Kidney (tissue), 14 donors: ENCODE results near the gene HAVCR1. TPM values are rescaled to one million over a fixed set of nuclear protein-coding genes. Genes with fewer than 3 reads are reported as not detected.
A peak's percentile ranks its signal among the peaks of the same experiment; 100 is the strongest.
"Not testable (repeated sequence)": the region's sequence is repeated elsewhere in the genome, so short reads cannot be mapped to it uniquely, and the experiment has no call there.

ENCODE experiments used
- DNase-seq, 5 donors: peaks; one replicate each; pipeline ENCODE4 v3.0.0-alpha.2; 2013 to 2020
- FAIRE-seq: peaks from 2 replicates; lab custom pipeline; 2012; peaks lifted over from hg19 to GRCh38; lab: Jason Lieb, UNC
- H3K27ac ChIP-seq, 2 donors: one replicate each; pipeline ENCODE4 v1.7.0; 2013; ENCODE audit warnings: low read depth in 2 of 2, low read length in 2 of 2, inconsistent platforms in 1 of 2
- H3K27me3 ChIP-seq: one replicate; pipeline ENCODE4 v1.7.1; 2013; ENCODE audit warnings: low read length, inconsistent platforms; ENCODE audit not compliant: control insufficient read depth, insufficient read depth
- H3K36me3 ChIP-seq, 3 donors: one replicate each; pipeline versions ENCODE4 v1.7.0 to v1.7.1; 2013; ENCODE audit warnings: low read length in 3 of 3, control low read depth in 1 of 3, inconsistent platforms in 1 of 3; ENCODE audit not compliant: insufficient read depth in 3 of 3, control insufficient read depth in 2 of 3
- H3K4me1 ChIP-seq, 3 donors: one replicate each; pipeline versions ENCODE4 v1.7.0 to v1.7.1; 2013; ENCODE audit warnings: low read length in 3 of 3, inconsistent platforms in 1 of 3, low read depth in 1 of 3; ENCODE audit not compliant: control insufficient read depth in 2 of 3, insufficient read depth in 2 of 3
- H3K4me3 ChIP-seq, 3 donors: one replicate each; pipeline versions ENCODE4 v1.7.0 to v1.8.1; 2013; ENCODE audit warnings: low read length in 3 of 3, control low read depth in 1 of 3, inconsistent platforms in 1 of 3
- H3K9ac ChIP-seq, 3 donors: one replicate each; pipeline versions ENCODE4 v1.7.0 to v1.7.1; 2013; ENCODE audit warnings: low read length in 3 of 3, control low read depth in 1 of 3, inconsistent platforms in 1 of 3
- H3K9me3 ChIP-seq, 3 donors: one replicate each; pipeline versions ENCODE4 v1.7.0 to v1.7.1; 2013; ENCODE audit warnings: low read length in 3 of 3, control low read depth in 1 of 3, inconsistent platforms in 1 of 3; ENCODE audit not compliant: control insufficient read depth in 2 of 3, insufficient read depth in 1 of 3
- intact Hi-C: fragments of 100-400 bp; cut with DNase I; formaldehyde crosslinking; loops from one replicate; pipeline ENCODE4 v1.11.1; 2022
- polyA plus RNA-seq: library from polyadenylated mRNA; stranded (reverse); fragments of 350-450 nt; fragmentation: Illumina TruSeq; extraction: RNeasy Lipid Tissue Mini Kit (QIAGEN cat#74804); gene quantifications from one replicate; pipeline ENCODE4 v1.2.3, GENCODE V29; 2014; ENCODE audit warnings: low read depth, low replicate concordance; ENCODE audit not compliant: insufficient read depth
- total RNA-seq: library from RNA; stranded (reverse); fragmentation: NEBNext Ultra II Directional; extraction: Animal tissue kit (Norgen Biotek cat#: 25700); gene quantifications from one replicate; pipeline ENCODE4 v1.2.1, GENCODE V29; 2021
- TF ChIP-seq, protein P1 (sequence below): IDR thresholded peaks from 3 replicates; pipeline ENCODE4 v1.5.1; 2012; ENCODE audit warnings: mild to moderate bottlenecking, moderate library complexity, borderline replicate concordance; ENCODE audit not compliant: insufficient read depth; ENCODE audit errors: extremely low read depth
- donor health status: control.
- donor health status: control.
- donor health status: control.
- donor health status: control.
- donor health status: control.
- donor health status: DM: yes; HTN: yes; CAD: no.
- donor health status: Normal renal cell carcinoma (clear cell type).

Gene HAVCR1
- total and polyA plus RNA-seq, 2 donors from 2014 or later: 0.65 to 114 TPM

DNA sequence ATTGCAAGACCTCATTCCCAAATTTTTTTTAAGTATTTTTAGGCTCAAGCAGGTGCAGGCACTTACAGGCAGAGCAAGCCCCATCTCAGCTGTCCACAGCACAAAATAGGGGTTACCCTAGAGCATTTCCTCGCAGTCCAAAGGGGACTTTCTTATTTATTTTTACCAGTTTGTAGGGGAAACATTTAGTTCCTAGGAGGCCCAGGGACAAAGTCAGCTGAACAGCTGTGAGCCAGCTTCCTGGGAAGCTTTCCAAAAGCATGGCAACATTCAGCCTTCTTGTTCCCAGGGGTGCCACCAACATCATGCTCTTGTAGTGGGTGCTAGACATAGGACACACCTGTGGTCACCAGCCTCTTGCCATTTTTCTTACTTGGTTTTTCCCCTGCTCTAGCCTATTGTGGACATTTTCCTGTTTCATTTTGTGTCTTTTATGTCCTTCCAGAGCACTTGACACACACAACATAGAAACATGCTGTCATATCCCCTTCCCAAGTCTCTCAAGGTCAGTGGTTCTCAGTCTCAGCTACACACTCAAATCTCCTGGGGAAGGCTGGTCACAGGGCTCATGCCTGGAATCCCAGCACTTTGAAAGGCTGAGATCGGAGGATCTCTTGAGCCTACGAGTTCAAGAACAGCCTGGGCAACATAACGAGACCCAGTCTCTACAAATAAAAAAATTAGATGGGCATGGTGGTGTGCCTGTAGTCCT is 38.2 kb downstream of the HAVCR1 start:
- no peak for FAIRE-seq
- H3K9me3 ChIP-seq: peaks cover 0 to 7% (median 0%) of the 10 kb centered on the region in 3 donors
- TF ChIP-seq, protein P1, sequence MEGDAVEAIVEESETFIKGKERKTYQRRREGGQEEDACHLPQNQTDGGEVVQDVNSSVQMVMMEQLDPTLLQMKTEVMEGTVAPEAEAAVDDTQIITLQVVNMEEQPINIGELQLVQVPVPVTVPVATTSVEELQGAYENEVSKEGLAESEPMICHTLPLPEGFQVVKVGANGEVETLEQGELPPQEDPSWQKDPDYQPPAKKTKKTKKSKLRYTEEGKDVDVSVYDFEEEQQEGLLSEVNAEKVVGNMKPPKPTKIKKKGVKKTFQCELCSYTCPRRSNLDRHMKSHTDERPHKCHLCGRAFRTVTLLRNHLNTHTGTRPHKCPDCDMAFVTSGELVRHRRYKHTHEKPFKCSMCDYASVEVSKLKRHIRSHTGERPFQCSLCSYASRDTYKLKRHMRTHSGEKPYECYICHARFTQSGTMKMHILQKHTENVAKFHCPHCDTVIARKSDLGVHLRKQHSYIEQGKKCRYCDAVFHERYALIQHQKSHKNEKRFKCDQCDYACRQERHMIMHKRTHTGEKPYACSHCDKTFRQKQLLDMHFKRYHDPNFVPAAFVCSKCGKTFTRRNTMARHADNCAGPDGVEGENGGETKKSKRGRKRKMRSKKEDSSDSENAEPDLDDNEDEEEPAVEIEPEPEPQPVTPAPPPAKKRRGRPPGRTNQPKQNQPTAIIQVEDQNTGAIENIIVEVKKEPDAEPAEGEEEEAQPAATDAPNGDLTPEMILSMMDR: no peak
- no peaks in the 10 kb centered on the region for H3K36me3 ChIP-seq
- no peak overlapping the region for H3K4me3 ChIP-seq
- intact Hi-C loops: no loop called here
- peaks cover 0 to 2% (median 0%) of the 10 kb centered on the region in 3 donors for H3K4me1 ChIP-seq
- H3K9ac ChIP-seq: no peak overlapping the region
- DNase-seq: no peak
- H3K27ac ChIP-seq: peak overlapping the region in 1 of 2 donors; percentile 49
- no peaks in the 10 kb centered on the region for H3K27me3 ChIP-seq

DNA sequence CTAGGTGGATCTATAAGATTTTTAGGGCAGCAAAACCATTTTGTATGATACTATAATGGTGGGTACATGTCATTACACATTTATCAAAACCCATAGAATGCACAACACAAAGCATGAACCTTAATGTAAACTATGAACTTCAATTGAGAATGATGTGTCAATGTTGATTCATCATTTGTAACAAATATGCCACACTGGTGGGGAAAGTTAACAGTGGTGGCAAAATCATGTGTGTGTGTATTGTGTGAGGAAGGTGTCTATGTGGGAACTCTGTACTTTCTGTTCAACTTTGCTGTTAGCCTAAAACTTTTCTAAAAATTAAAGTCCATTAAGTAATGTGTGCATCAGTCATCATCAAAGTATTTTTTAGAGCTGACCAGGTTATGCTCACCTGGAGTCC is 38.9 kb downstream of the HAVCR1 start:
- no peaks in the 10 kb centered on the region for H3K36me3 ChIP-seq
- FAIRE-seq (no peak), DNase-seq (no peak)
- peaks cover 0 to 7% (median 0%) of the 10 kb centered on the region in 3 donors for H3K9me3 ChIP-seq
- intact Hi-C loops: no loop called here
- no peak overlapping the region for H3K4me3 ChIP-seq
- TF ChIP-seq, protein P1: no peak
- H3K27ac ChIP-seq: no peak overlapping the region
- no peak overlapping the region for H3K9ac ChIP-seq
- H3K27me3 ChIP-seq: no peaks in the 10 kb centered on the region
- peaks cover 0 to 2% (median 0%) of the 10 kb centered on the region in 3 donors for H3K4me1 ChIP-seq

DNA sequence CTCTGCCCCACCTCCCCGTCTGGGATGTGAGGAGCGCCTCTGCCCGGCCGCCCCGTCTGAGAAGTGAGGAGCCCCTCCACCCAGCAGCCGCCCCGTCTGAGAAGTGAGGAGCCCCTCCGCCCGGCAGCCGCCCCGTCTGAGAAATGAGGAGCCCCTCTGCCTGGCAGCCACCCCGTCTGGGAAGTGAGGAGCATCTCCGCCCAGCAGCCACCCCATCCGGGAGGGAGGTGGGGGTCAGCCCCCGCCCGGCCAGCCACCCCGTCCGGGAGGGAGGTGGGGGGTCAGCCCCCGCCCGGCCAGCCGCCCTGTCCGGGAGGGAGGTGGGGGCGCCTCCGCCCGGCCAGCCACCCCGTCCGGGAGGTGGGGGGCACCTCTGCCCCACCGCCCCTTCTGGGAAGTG is 44.8 kb downstream of the HAVCR1 start:
- H3K27me3 ChIP-seq, H3K36me3 ChIP-seq, H3K9ac ChIP-seq, FAIRE-seq, H3K4me3 ChIP-seq, H3K9me3 ChIP-seq, H3K4me1 ChIP-seq, intact Hi-C loops, H3K27ac ChIP-seq, DNase-seq: not testable (repeated sequence)

DNA sequence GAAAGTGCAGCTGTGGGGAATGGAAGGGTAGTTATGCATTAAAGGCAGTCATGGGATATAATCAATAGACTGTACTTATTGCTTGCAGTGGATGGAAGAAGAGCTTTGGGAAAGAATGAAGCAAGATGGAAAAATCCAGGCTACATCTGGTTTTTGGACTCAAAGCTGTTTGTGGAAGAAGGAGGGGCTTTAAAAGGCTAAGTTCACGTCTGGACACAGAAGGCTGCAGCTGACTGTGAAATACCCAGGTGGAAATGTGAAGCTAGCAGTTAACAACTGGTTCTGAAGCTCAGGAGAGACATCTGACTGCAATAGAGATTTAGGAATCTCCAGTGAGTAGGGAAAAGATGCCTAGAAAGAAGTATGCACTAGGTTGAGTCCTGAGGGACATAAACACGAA is 52.7 kb downstream of the HAVCR1 start:
- FAIRE-seq: no peak
- no peak overlapping the region for H3K27ac ChIP-seq

More for the DNA sequence above, 52.7 kb downstream of the HAVCR1 start:
- no peak overlapping the region for H3K4me3 ChIP-seq
- H3K36me3 ChIP-seq: no peaks in the 10 kb centered on the region
- no peaks in the 10 kb centered on the region for H3K4me1 ChIP-seq
- TF ChIP-seq, protein P1: no peak
- no peak for DNase-seq
- intact Hi-C loops: no loop called here
- no peaks in the 10 kb centered on the region for H3K27me3 ChIP-seq
- H3K9ac ChIP-seq: no peak overlapping the region
- no peaks in the 10 kb centered on the region for H3K9me3 ChIP-seq
